HepG2 (cell line): ENCODE data around the gene HOXA6. TPM values are rescaled to one million over a fixed set of nuclear protein-coding genes. Genes with fewer than 3 reads are reported as not detected.

Experiments
- CBFB ChIP-seq: sonication (generic); formaldehyde crosslinking; IDR thresholded peaks from 2 replicates; pipeline ENCODE4 v1.4.0; 2020; ENCODE audit warnings: missing genetic modification reagents
- KAT2B ChIP-seq: fragments of 150-350 bp; IDR thresholded peaks from 2 replicates; pipeline ENCODE4 v1.6.1; 2014; ENCODE audit warnings: low read depth, low read length, borderline replicate concordance
- KMT2A ChIP-seq: sonication (generic); formaldehyde crosslinking; IDR thresholded peaks from 2 replicates; pipeline ENCODE4 v1.4.0; 2020; ENCODE audit warnings: missing genetic modification reagents
- MZF1 ChIP-seq: sonication (generic); formaldehyde crosslinking; IDR thresholded peaks from 2 replicates; pipeline ENCODE4 v1.8.1; 2023; ENCODE audit warnings: mild to moderate bottlenecking, missing genetic modification reagents, borderline replicate concordance
- POLR2G ChIP-seq: fragments of 200-400 bp; formaldehyde crosslinking; IDR thresholded peaks from 2 replicates; pipeline ENCODE4 v1.6.1; 2018; ENCODE audit warnings: mild to moderate bottlenecking, low read depth, low read length, moderate library complexity
- PPARG ChIP-seq: conservative IDR thresholded peaks from 2 replicates; pipeline ENCODE4 v1.6.1; 2016; ENCODE audit warnings: missing biosample characterization, missing genetic modification reagents
- SYNCRIP ChIP-seq: fragments of 200-400 bp; formaldehyde crosslinking; IDR thresholded peaks from 2 replicates; pipeline ENCODE4 v1.6.1; 2018; ENCODE audit warnings: mild to moderate bottlenecking, low read depth, low read length; ENCODE audit not compliant: insufficient read depth
- TBX2 ChIP-seq: sonication (generic); formaldehyde crosslinking; IDR thresholded peaks from 2 replicates; pipeline ENCODE4 v1.5.0; 2020; ENCODE audit warnings: missing genetic modification reagents, mild to moderate bottlenecking, borderline replicate concordance
- YEATS2 ChIP-seq: sonication (generic); formaldehyde crosslinking; IDR thresholded peaks from 2 replicates; pipeline ENCODE4 v1.4.0; 2020; ENCODE audit warnings: missing genetic modification reagents, borderline replicate concordance
- ZNF547 ChIP-seq: sonication (generic); formaldehyde crosslinking; IDR thresholded peaks from 2 replicates; pipeline ENCODE4 v1.5.1; 2020; ENCODE audit warnings: mild to moderate bottlenecking, missing genetic modification reagents
- polyA plus RNA-seq, 8 experiments: library from polyadenylated mRNA; depleted of rRNA in 3 of 8; stranded (reverse) in 7 of 8; unstranded in 1 of 8; fragments of >200 nt; fragmentation: Illumina TruSeq in 4 of 8; extraction: Trizol in 4 of 8; gene quantifications; 2 replicates each; pipeline versions ENCODE4 v1.2.1 to v1.2.3, GENCODE V29; 2011 to 2016; ENCODE audit warnings: low read depth in 4 of 8, missing spikeins in 1 of 8, mixed read lengths in 1 of 8; ENCODE audit not compliant: insufficient read depth in 1 of 8
- total RNA-seq, 5 experiments: library from RNA; depleted of rRNA; stranded (reverse); fragments of >200 nt; fragmentation: Illumina TruSeq; extraction: Trizol; gene quantifications; 2 replicates each; pipeline ENCODE4 v1.2.3, GENCODE V29; 2016; ENCODE audit warnings: low read depth in 1 of 5
- TF ChIP-seq, protein P1 (sequence below): sonication (generic); formaldehyde crosslinking; IDR thresholded peaks from 2 replicates; pipeline ENCODE4 v1.4.0; 2020; ENCODE audit warnings: missing genetic modification reagents, borderline replicate concordance
- TF ChIP-seq, protein P2 (sequence below), 2 experiments: fragments of 450-650 bp in 1 of 2; sonication (generic) in 1 of 2; formaldehyde crosslinking in 1 of 2; IDR thresholded peaks; 2 replicates each; pipeline versions ENCODE4 v1.6.1 to v1.8.0; 2016 to 2022; ENCODE audit warnings: antibody characterized with exemption in 1 of 2, mild to moderate bottlenecking in 1 of 2, missing genetic modification reagents in 1 of 2
- TF ChIP-seq, protein P3 (sequence below): sonication (generic); formaldehyde crosslinking; IDR thresholded peaks from 2 replicates; pipeline ENCODE4 v1.5.0; 2020; ENCODE audit warnings: mild to moderate bottlenecking, missing genetic modification reagents, borderline replicate concordance

The HOXA6 gene
- total and polyA plus RNA-seq, 2 of the 13 experiments (the other 11 are each of a cell fraction or from before 2014, with no cell fraction given): 1.3 to 1.5 TPM

DNA sequence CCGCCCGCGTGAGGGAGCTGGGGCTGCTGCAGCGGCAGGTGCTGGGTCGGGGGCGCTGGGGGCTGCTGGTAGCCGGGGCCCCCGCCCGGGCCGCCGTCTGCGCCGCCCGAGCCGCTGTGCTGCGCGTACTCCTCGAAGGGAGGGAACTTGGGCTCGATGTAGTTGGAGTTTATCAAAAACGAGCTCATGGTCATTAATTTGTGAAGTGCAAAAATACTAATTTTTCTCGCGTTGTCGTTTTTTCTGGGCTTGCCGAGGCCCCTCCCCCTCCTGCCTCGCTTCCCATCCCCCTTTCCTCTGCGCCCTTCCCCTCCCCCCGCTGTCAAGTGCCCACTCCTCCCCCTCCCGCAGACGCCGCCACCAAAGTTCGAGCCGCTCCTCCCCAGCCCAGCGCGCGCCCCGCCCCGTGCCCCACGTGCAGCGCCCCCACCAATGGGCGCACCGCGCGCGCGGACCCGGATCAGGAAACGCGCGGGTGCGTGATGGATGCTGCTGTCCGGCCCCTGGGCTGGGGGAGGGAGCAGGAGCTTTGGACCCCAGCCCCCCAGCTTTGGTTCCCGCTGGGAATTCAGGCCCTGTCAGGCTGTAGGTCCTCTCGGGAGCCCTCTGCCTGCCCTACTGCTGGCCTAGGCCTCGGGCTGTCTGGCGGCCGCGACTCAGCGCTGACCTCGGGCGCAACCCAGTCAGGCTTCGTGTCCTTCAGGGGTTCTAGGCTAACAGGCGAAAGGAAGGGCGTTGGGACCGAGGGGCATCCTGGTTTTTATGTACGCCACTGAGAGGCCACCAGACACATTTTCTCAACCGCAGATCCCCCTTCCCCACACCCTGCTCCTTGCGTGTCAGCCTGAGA, 16.8 kb downstream of the HOXA6 start, which contains the start of gene HOXA4 (continued):
- TF ChIP-seq, protein P1, sequence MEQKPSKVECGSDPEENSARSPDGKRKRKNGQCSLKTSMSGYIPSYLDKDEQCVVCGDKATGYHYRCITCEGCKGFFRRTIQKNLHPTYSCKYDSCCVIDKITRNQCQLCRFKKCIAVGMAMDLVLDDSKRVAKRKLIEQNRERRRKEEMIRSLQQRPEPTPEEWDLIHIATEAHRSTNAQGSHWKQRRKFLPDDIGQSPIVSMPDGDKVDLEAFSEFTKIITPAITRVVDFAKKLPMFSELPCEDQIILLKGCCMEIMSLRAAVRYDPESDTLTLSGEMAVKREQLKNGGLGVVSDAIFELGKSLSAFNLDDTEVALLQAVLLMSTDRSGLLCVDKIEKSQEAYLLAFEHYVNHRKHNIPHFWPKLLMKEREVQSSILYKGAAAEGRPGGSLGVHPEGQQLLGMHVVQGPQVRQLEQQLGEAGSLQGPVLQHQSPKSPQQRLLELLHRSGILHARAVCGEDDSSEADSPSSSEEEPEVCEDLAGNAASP: 0 out of 2 replicates have a peak, but pooled peaks have one; percentile 51
- TF ChIP-seq POLR2G: peak; percentile 85
- TF ChIP-seq, protein P2, sequence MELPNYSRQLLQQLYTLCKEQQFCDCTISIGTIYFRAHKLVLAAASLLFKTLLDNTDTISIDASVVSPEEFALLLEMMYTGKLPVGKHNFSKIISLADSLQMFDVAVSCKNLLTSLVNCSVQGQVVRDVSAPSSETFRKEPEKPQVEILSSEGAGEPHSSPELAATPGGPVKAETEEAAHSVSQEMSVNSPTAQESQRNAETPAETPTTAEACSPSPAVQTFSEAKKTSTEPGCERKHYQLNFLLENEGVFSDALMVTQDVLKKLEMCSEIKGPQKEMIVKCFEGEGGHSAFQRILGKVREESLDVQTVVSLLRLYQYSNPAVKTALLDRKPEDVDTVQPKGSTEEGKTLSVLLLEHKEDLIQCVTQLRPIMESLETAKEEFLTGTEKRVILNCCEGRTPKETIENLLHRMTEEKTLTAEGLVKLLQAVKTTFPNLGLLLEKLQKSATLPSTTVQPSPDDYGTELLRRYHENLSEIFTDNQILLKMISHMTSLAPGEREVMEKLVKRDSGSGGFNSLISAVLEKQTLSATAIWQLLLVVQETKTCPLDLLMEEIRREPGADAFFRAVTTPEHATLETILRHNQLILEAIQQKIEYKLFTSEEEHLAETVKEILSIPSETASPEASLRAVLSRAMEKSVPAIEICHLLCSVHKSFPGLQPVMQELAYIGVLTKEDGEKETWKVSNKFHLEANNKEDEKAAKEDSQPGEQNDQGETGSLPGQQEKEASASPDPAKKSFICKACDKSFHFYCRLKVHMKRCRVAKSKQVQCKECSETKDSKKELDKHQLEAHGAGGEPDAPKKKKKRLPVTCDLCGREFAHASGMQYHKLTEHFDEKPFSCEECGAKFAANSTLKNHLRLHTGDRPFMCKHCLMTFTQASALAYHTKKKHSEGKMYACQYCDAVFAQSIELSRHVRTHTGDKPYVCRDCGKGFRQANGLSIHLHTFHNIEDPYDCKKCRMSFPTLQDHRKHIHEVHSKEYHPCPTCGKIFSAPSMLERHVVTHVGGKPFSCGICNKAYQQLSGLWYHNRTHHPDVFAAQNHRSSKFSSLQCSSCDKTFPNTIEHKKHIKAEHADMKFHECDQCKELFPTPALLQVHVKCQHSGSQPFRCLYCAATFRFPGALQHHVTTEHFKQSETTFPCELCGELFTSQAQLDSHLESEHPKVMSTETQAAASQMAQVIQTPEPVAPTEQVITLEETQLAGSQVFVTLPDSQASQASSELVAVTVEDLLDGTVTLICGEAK (IDR thresholded peaks at IDR 0.05): no peak
- TF ChIP-seq, protein P2 (CRISPR knock-in tag; IDR thresholded peaks at IDR 0.05): peak; percentile 77
- TF ChIP-seq SYNCRIP: no peak
- TF ChIP-seq YEATS2 (CRISPR knock-in tag): peak; percentile 80
- no peak for TF ChIP-seq MZF1
- TF ChIP-seq CBFB (CRISPR knock-in tag): peak; percentile 72; the same call in 1 of the 2 replicates
- TF ChIP-seq ZNF547 (CRISPR knock-in tag): peak; percentile 84
- TF ChIP-seq PPARG (CRISPR knock-in tag): 0 out of 2 replicates have a peak, but pooled peaks have one; percentile 18
- TF ChIP-seq KMT2A (CRISPR knock-in tag): peak; percentile 84
- peak; percentile 75; the same call in 1 of the 2 replicates for TF ChIP-seq TBX2 (CRISPR knock-in tag)
- TF ChIP-seq, protein P3, sequence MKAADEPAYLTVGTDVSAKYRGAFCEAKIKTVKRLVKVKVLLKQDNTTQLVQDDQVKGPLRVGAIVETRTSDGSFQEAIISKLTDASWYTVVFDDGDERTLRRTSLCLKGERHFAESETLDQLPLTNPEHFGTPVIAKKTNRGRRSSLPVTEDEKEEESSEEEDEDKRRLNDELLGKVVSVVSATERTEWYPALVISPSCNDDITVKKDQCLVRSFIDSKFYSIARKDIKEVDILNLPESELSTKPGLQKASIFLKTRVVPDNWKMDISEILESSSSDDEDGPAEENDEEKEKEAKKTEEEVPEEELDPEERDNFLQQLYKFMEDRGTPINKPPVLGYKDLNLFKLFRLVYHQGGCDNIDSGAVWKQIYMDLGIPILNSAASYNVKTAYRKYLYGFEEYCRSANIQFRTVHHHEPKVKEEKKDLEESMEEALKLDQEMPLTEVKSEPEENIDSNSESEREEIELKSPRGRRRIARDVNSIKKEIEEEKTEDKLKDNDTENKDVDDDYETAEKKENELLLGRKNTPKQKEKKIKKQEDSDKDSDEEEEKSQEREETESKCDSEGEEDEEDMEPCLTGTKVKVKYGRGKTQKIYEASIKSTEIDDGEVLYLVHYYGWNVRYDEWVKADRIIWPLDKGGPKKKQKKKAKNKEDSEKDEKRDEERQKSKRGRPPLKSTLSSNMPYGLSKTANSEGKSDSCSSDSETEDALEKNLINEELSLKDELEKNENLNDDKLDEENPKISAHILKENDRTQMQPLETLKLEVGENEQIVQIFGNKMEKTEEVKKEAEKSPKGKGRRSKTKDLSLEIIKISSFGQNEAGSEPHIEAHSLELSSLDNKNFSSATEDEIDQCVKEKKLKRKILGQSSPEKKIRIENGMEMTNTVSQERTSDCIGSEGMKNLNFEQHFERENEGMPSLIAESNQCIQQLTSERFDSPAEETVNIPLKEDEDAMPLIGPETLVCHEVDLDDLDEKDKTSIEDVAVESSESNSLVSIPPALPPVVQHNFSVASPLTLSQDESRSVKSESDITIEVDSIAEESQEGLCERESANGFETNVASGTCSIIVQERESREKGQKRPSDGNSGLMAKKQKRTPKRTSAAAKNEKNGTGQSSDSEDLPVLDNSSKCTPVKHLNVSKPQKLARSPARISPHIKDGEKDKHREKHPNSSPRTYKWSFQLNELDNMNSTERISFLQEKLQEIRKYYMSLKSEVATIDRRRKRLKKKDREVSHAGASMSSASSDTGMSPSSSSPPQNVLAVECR: peak; percentile 81; the same call in 1 of the 2 replicates
- no peak for TF ChIP-seq KAT2B
